NCI-H82 treated with DMSO at 0.1 percent for 48 hours (cell line): ENCODE data around the gene SCUBE1.

Experiments used
- DNase-seq: peaks from one replicate; lab custom pipeline; 2025; ENCODE audit not compliant: unreplicated experiment; lab: John Stamatoyannopoulos, UW

SCUBE1 gene

DNA sequence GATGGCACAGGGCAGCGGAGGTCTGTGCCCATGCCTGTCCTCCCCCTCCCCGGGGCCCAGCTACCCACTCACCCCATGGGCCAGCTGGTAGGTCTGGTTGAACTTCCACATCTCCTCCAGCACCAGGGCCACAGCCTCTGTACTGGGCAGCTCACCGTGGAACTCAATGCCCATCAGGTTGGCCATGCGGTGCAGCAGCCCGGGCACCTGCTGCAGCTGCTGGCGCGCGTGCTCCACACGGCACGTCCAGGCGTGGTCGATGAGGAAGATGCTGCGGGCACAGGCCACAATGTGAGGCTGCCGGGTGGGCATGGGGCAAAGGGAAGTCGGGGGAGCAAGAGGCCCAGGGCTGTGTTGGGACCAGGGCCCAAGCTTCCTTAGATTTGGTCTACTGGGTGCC lies 162.5 kb downstream of the SCUBE1 start:
- DNase-seq: no peak

DNA sequence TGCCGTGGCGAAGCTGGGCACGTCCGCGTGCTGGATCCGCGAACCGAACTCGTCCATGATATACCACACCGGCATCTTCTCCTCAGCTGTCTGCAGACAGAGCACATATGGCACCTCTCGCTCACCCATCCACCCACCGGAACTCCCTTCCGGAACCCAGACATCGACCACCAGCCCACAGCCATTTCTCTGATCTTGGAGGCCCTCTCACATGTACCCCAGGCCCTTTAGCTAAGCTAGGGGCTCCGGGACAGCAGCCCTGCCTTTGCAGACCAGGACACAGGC lies 163.3 kb downstream of the SCUBE1 start:
- DNase-seq: no peak

DNA sequence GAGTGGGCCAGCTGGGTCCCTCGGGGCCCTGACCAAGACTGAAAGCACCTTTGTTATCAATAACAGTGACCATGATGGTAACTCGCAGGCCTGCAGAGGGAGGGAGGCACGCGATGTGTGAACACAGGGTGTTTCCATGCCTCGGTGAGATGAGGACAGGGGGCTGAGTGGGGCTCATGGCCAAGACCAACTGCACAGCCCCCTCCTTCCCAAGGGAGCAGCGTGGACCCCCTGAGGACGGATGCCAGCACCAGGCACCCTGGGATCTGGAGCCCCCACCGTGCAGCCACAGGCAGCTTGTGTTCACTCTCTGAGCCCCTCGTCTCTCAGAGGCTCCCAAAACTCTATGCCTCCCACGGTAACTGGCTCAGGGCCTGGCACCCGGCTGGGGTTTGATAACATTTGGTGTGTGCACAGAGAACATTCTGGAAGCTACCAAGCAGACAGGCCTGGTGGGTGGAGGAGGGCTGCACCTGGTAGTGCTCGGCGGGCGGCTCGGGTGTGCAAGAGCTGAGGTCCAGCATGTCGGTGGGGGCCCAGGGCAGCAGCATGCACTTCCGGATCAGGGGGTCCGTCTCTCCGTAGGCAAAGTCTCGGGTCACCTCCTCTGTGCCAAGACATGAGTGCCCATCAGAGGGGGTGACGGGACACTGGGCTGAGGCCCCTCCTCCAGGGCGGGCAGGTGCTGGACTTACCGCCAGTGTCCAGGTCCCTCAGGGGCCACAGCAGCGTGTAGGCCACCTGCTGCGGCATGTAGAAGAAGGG lies 163.8 kb downstream of the SCUBE1 start:
- no peak for DNase-seq

DNA sequence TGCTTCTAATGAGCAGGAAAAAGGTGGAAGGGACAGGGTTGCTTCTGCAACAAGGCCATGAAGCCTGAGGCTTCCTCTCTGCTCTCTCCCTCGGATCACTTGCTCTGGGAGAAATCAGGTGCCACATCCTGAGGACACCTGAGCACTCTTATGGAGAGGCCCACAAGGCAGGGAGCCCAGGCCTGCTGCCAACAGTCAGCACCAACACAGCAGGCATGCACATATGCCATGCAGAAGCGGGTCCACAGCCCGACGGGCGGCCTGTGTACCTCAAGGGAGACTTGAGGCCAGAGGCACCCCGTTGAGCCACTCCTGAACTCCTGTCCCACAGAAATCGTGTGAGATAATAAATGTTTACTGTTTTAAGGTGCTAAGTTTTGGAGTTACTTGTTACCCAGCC lies 165.7 kb downstream of the SCUBE1 start:
- no peak for DNase-seq

DNA sequence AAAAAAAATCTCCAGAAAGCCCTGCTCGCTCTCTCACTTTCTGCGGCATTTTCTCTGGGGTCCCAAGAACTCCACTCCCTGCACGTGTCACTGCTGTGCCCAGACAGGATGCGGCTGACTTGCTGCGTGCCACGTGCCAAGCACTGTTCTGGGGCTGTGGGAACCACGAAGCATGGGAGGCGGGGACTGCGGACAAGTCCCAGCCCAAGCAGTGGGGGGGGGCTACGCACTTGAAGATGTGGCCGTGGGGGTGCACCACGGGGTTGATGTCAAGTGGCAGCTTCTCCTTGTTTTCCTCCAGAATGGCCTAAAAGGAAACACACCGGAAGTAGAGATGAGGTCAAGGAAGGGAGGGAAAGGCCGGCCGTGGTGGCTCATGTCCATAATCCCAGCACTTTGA lies 167.1 kb downstream of the SCUBE1 start:
- no peak for DNase-seq

DNA sequence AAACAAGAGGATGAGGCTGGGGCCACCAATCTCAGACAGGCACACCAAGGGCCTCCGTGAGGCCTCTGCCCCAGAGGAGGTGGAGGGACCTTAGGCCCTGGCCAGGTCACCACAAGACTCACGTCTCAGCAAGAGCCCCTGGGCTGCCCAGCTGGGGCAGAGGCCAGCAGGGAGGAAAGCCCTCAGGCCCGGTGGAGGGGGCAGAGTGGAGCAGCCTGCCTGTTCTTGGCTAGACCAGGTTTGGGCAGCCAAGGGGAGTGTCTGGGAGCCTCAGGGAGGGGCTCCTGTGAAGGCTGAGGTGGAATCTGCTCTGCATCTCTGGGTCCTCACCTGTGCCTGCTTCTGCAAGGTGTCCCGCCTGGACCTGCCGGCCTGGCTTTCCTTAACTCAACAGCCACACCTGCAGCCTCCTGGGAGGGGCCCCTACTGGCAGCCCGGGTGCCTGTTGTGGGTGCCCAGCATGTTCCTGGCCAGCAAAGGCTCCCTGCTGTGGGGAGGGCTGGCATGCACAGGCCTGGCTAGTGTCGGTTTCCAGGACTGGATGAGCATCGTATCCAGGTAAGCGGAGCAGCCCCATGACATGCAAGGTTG lies 168.1 kb downstream of the SCUBE1 start:
- no peak for DNase-seq

DNA sequence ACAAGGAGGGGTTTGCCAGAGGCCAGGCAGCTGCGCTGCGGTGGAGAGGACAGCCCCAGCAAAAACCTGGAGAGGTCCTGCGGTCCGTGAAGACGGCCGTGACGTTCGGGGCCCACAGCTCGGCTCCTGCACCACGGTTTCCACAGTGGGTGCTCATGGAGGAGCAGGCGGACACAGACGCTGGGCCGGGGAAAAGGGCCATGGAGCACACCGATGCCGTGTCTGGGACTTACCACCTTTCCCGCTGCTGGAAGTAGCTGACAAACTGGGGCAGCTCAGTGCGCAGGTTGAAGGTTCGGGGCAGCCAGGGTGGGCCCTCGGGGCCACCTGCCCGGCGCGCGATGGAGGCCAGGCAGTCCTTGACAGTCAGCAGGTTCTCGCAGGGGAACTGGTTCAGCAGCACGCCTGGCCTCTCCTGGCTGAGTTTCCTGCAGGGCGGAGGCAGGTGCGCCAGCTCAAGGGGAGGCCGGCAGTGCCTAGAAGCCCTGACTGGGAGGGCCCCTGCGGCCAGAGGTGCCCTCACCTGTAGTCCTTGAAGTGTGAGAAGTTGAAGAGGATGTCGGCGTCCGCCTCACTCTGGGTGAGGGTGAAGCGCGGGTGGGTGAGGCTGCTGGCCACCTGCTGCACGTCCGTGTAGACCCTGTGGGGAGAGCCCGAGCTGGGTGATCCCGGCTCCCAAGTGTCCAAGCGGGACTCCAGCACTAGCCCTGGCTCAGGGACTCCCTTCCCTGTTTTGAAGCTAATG lies 169.0 kb downstream of the SCUBE1 start:
- no peak for DNase-seq

DNA sequence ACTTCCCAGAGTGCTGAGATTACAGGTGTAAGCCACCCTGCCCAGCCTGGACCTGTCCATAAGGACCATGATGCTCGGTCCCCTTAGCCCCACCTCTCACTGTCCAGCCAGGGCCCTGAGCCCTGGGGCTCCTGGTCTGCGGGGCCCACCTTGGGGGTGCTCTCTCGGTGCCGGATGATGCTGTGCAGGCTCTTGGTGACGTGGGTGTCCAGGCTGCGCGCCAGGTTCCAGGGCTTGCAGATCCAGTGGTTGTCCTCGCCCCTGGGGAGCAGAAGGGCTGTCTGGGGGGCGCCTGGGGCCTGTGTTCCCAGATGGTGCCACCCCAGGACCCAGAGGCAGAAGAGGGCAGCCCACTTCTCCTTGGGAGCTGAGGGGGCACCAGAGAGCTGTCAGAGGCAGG lies 169.6 kb downstream of the SCUBE1 start:
- no peak for DNase-seq

DNA sequence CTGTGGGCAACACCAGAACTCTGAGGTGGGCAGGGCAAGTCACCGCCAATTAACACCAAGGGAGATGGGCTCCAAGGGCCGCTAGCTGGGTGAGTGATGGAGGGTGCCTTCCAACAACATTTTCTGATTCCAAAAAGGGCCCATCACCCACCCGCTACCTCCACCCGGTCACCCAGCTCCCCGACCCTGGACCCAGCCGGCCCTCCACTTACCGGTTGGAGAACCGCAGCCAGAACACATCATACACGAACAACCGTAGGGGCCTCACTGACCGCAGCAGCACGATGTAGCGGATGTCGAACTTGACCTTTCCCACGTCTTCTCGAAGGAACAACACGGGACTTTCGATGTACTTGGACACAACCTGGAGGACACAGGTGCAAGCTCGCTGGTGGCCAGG lies 171.0 kb downstream of the SCUBE1 start:
- DNase-seq: no peak

DNA sequence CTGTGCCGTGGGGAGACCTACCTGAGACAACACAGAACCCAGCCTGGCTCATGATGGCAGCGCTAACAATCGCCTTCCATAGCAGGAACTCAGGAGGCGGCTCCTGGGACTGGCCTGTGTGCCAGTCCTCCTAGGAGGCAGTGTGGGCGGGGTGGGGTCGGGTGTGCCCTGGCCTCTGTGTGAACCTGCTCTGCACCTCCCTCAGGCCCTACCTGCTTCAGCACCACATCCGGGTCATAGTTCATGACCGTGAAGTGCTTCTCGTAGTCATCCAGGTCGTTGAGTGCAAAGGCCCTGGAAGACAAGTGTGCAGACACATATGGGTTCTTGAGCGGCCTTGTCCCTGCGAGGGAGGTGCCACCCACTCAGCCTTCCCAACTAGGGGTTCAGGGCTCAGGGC lies 171.6 kb downstream of the SCUBE1 start:
- DNase-seq: no peak

DNA sequence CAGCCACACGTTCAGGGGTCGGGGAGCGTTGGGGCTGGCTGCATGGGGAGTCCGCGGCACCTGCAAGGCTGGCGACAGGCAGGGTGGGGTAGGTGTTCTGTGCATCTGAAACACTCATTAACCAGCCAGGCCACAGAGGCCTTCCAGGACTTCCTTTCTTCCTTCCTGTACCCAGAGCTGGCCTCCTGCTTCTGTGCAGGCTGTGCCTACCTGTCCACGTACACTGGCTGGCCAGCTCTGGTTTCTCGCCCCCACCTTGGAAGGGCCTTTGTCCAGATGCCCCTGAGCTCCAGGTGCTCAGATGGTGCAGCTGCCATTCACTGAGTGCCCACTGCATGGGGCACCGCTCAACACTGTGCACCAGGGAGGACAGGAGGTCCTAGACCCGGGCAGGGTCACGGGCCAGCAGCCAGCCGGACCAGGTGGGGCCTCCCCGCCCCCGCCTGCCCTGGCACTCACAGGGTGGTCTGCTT lies 172.1 kb downstream of the SCUBE1 start:
- DNase-seq: no peak

DNA sequence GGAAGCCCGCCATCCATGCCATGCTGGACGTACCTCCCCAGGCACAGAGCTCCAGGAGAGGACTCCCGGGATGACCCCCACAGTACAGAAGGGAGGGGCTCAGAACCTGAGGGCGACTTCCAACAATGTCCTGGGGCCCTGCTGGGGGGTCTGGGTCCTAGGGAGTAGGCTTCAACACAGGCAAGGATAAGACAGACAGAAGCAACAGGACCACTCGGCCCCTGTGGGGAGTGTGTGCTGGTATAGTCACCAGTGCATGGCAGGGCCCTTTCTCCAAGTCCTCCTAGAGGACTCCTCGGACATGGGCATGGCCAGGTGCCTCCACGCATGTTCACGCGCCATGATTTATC lies 173.1 kb downstream of the SCUBE1 start:
- no peak for DNase-seq

DNA sequence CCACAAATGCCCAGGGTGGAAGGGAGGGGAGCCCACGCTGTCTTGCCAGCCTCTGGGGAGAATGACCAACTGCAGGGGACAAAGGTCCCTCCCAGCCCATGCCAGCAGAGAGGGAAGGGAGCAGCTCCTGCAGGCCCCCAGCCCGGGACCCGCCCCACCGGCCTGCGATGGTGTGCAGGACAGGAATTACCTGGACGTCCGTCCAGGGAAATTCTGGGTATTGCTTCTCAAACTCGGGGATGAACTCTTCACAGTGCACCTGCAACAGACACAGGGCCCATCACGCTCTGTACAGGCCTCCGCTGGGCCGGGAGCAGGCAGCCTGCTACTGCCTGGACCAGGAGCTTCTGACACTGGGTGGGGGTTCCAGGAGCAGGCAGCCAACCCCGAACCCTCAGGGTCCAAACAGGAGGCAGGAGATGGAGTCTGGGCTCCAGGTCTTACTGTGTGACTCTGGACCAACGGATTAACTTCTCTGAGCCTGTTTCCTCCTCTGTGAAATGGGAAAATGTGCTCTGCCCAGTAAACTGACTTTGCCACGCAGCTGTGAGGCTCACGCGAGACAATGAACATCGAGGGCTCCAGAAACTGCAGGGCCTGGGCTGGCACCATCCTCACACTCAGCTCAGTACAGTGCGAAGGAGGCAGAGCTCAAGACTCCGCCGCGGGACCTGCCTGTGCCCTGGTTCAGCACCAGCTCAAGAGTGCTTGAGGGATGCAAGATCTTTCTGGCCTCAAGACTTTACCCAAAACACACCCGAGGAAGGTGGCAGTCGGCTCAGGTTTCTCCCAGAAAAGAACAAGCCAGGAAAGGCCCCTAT lies 173.7 kb downstream of the SCUBE1 start:
- no peak for DNase-seq

DNA sequence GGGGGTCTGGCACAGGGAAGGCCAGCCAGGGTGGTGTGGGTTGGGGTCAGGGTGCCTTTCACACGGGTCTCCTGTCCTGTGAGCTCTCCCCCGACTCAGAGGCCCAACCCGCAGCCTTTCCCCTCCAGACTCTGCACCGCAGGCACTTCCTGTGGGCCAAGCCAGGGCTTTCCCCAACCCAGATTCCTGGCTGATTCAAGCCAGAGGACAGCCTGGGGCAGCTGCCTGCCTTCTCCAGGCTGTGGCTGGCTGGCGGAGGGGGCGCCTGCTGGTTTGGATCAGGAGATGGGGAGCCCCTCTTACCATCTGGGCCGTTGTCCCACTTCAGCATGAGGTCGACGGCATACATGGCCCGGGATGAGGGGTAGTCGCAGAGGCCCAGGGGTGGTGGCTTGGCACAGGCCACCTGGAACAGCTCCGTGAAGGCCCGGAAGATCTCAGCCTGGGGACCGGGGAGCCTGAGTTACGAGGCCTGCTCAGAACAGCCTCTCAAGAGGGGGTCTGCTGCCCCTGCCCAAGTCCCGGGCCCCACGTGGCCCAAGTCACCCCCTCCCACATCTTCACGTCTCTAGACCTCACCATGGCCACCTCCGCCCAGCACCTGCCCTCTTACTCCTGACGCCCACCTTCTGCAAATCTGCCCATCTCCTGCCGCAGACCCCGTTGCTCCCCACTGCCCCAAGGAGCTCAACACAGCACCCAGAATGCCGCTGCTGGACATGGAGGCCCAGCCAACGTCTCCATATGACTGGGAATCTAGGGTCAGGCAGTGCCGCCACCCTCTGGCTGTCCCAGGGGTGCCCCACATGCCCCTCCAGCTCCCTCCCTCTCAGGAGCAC lies 174.5 kb downstream of the SCUBE1 start:
- no peak for DNase-seq

DNA sequence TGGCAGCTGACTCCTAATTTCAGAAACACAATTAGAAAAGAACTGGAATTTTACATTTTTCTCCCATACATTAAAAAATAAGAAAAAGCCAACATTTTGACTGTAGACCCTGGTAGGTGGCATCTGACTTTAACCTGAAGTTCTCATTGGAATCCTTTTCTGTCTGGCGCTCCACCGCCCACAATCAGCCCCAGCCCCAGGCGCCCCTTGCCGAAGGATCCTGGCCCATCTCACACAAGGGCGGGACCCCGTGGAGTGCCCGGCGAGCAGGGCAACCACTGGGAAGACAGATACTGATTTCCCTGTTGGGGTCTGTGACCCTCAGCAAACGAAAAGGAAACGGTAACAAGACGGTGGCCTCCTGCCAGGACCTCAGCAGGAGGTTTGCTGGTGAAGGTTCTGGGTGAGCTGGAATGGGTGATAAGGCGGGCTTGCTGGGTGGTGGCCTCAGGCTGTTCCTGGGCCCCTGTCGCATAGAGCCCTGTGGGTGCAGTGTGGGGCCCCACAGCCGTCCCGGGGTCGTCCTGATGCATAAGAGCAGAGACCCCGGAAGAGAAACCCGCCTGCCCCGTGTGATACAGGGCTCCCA lies 176.1 kb downstream of the SCUBE1 start:
- no peak for DNase-seq

DNA sequence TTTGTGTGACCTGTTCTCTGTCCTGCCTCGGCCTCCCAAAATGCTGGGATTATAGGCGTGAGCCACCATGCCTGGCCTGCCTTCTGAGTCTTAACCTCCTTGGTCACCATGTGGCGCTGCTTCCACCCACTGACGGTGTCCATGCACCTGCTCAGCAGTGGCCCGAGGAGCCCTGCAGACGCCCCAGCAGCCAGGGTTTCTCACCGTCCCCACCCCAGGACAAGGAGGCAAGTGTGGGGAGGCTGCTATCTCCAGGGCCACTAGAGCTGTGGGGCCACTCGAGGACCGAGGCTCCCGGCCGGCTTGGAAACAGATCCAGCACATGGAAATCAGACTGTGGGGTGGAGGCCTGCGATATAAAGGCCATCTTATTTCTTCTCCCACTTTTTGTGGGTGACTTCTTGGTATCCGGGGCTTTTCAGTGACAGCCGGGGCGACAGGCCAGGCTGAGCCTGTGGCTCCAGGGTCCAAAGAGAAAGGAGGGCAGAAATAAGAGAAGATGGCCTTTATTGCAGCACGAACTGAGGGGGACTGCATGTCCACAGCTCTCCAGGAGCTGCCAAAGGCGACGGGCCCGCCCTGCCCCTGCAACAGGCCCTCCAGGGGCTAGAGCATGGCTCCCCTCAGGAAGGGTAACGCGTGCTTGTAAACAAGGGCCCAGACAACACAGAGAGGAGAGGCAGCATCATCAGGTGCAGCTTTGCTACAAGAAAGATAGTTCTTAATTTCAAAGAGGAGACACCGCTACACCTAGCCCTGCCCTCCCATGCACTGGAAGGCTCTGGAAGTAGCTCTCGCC lies 176.8 kb downstream of the SCUBE1 start:
- DNase-seq: no peak

DNA sequence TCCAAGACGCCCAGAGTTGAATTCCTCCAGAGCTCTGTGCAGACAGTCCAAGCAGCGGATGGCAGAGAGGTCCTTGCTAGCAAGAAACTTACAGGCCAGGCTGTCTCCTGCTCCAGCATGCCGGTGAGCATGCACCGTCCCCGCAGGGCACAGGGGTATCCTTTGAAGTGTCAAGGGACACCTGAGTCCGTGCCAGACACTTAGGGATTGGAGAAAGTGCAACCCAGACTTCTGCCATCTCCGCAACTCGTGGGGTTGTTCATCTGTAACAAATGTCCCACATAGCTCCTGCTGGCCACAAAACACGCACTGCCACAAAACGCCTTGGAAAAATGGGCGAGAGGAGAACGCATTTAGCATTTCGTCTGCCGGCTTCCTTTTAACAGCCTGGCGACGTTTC lies 178.5 kb downstream of the SCUBE1 start:
- no peak for DNase-seq

DNA sequence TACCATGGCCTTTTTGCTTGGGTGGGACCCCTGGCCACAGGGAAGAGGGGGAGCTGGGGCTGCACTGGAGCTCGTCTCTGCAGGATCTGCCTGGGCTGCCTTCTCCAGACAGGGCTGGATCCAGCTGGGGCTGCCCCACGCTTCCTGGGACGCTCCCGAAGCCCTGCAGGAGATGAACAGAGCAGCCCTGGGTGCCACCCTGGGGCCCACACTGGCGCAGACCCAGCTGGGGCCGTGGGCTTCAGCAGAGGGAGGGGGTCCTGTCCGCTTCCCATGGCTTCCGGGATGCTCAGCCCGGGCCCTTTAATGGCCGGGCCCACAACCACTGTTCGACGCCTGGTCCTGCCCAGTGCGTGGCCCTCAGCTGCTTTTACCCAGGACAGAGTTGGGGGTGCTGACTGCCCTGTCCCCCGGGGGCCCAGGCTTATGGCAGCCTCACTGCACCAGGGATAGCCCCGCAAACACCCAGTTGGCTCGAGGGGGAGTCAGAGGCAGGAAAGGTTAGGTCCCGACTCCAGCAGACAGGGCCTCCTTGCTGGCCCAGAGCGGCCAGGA lies 179.9 kb downstream of the SCUBE1 start:
- no peak for DNase-seq

DNA sequence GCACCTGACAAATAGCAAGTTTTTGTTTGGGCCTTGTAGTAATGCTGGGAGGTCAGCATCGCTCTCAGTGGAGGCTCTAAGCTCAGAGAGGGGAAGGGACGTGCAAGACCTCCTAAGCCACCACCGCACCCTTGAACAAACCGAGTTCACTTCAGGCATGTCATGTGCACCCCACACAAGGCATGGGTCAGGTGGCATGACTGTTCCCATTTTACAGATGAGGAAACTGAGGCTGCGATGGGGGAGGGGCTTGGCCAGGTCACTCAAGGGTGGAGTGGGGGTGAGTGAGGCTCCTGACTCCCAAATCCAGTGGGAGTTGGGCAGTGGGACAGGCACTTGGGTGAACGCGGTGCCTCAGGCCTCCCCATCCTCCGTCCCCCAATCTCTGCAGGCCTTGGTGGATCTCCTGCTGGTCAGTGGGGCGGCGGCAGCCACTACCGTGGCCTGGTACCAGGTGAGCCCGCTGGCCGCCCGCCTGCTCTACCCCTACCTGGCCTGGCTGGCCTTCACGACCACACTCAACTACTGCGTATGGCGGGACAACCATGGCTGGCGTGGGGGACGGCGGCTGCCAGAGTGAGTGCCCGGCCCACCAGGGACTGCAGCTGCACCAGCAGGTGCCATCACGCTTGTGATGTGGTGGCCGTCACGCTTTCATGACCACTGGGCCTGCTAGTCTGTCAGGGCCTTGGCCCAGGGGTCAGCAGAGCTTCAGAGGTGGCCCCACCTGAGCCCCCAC lies 180.6 kb downstream of the SCUBE1 start:
- no peak for DNase-seq
